Activated CD8-positive, alpha-beta T cell treated with anti-CD3 and anti-CD28 coated beads for 36 hours (primary cell): ENCODE data around the gene SYNPR. TPM values are rescaled to one million over a fixed set of nuclear protein-coding genes. Genes with fewer than 3 reads are reported as not detected.

Source experiments
- ATAC-seq: fragments of 200-7000 bp; cut with Tn5 transposase; one replicate; pipeline ENCODE4 v1.10.0; 2021; ENCODE audit warnings: mild to moderate bottlenecking, moderate library complexity
- CTCF ChIA-PET: fragments of 350-600 bp; sonication (Branson Sonifier 250); formaldehyde crosslinking; loops from one replicate; lab custom pipeline; 2021; ENCODE audit warnings: antibody characterized with exemption; lab: Charles Lee
- POLR2A ChIA-PET: fragments of 350-600 bp; sonication (Branson Sonifier 250); formaldehyde crosslinking; loops from one replicate; lab custom pipeline; 2021; ENCODE audit warnings: antibody characterized with exemption; lab: Charles Lee
- DNase-seq: peaks from one replicate; pipeline ENCODE4 v3.0.0-alpha.2; 2020
- H3K27ac Mint-ChIP-seq: one replicate; pipeline ENCODE4 v1.8.0; 2021; ENCODE audit warnings: mild to moderate bottlenecking, mixed read lengths
- H3K27me3 Mint-ChIP-seq: one replicate; pipeline ENCODE4 v1.8.0; 2021; ENCODE audit warnings: mixed read lengths
- H3K36me3 Mint-ChIP-seq: one replicate; pipeline ENCODE4 v1.8.0; 2021; ENCODE audit warnings: low read depth, mixed read lengths
- H3K4me1 Mint-ChIP-seq: one replicate; pipeline ENCODE4 v1.8.0; 2021; ENCODE audit warnings: low read depth, mixed read lengths
- H3K4me3 Mint-ChIP-seq: one replicate; pipeline ENCODE4 v1.8.0; 2021; ENCODE audit warnings: mild to moderate bottlenecking, moderate library complexity, mixed read lengths
- H3K9me3 Mint-ChIP-seq: one replicate; pipeline ENCODE4 v1.8.0; 2021; ENCODE audit warnings: mixed read lengths
- intact Hi-C: fragments of 100-400 bp; cut with micrococcal nuclease; formaldehyde crosslinking; loops from one replicate; pipeline ENCODE4 v1.10.0; 2022
- total RNA-seq, 2 experiments: library from RNA; stranded (reverse); gene quantifications; one replicate each; pipeline ENCODE4 v1.2.3, GENCODE V29; 2021
- TF ChIP-seq, protein P1 (sequence below): fragments of 200-600 bp; IDR thresholded peaks from one replicate; pipeline ENCODE4 v1.8.0; 2022; ENCODE audit warnings: antibody characterized with exemption, mild to moderate bottlenecking

SYNPR gene
- total RNA-seq, 2 experiments from 2014 or later: not detected

DNA sequence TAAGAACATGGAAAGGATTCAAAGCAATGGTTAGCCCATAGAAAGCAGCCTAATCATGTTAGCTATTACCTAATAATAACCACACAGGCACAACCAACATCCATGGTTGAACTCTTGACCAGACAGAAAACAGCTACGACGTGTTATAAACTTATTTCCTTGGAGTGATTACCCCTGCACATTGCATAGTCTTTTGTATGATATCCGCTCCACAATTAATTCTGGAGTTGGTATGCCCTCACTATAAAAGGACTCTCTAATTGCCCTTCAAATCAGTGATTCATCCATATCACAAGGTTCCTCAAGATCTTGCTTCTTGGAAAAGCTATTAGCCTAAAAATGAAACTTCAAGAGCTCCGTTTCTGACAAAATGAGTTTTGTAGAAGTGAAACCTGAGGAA is 117.9 kb downstream of the SYNPR start:
- POLR2A ChIA-PET: no interaction called here
- CTCF ChIA-PET: no interaction called here

DNA sequence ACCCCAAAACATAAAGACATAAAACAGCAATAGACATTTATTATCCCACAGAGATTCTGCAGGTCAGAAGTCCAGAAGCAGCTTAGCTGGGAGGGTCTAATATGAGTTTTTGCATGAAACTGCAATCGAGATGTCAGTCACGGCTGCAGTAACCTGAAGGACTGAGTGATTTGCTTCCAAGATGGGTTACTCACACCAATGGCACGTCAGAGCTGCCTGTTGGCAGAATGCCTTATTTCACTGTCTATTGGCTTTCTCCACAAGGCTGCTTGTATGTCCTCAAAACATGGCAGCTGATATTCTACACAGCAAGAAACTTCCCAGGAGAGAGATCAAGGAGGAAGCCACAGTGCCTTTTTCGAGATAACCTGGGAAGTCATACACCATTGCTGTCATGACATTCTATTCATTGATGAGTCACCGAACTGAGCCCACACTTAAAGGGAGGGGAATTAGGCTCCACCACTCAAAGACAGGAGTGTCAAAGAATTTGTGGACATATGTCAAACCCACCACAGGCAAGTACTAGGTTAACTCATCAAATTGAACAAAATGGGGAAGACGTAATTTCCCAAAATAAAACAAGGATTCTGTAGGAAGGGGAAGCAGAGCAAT is 122.2 kb downstream of the SYNPR start:
- POLR2A ChIA-PET: no interaction called here
- no peak for DNase-seq
- TF ChIP-seq, protein P1, sequence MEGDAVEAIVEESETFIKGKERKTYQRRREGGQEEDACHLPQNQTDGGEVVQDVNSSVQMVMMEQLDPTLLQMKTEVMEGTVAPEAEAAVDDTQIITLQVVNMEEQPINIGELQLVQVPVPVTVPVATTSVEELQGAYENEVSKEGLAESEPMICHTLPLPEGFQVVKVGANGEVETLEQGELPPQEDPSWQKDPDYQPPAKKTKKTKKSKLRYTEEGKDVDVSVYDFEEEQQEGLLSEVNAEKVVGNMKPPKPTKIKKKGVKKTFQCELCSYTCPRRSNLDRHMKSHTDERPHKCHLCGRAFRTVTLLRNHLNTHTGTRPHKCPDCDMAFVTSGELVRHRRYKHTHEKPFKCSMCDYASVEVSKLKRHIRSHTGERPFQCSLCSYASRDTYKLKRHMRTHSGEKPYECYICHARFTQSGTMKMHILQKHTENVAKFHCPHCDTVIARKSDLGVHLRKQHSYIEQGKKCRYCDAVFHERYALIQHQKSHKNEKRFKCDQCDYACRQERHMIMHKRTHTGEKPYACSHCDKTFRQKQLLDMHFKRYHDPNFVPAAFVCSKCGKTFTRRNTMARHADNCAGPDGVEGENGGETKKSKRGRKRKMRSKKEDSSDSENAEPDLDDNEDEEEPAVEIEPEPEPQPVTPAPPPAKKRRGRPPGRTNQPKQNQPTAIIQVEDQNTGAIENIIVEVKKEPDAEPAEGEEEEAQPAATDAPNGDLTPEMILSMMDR: no peak
- Mint-ChIP-seq H3K9me3 (no peaks in the 10 kb centered on the region), H3K27ac (no peak overlapping the region), H3K4me1 (no peaks in the 10 kb centered on the region), H3K4me3 (no peak overlapping the region), H3K36me3 (no peaks in the 10 kb centered on the region), H3K27me3 (no peaks in the 10 kb centered on the region)
- CTCF ChIA-PET: no interaction called here
- no peak for ATAC-seq
- intact Hi-C loops: no loop called here

More for the DNA sequence above, 117.9 kb downstream of the SYNPR start:
- Mint-ChIP-seq H3K27ac (no peak overlapping the region), H3K4me3 (no peak overlapping the region), H3K9me3 (no peaks in the 10 kb centered on the region), H3K36me3 (no peaks in the 10 kb centered on the region), H3K27me3 (no peaks in the 10 kb centered on the region), H3K4me1 (no peaks in the 10 kb centered on the region)
- ATAC-seq (no peak), DNase-seq (no peak)
- intact Hi-C loops: no loop called here
- TF ChIP-seq, protein P1: no peak

DNA sequence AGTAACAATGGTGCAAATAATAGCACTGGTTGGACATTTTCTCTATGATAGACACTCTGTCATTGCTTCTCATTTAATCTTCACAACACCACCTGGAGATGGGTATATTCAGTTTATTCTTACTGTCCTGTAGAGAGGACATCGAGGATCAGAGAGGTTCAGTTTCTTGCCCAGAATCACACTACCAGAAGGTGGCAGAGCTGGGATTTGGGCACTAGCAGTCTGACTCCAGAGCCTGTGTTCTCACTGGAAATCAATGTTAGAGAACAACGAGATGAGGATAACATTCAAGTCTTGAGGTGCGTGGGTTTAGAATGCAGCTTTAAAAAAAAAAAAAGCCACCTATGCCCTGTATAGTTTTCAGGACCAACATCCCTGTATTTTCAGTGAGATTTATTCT is 127.8 kb downstream of the SYNPR start:
- no peaks in the 10 kb centered on the region for H3K36me3 Mint-ChIP-seq
- POLR2A ChIA-PET: no interaction called here
- no peaks in the 10 kb centered on the region for H3K9me3 Mint-ChIP-seq
- intact Hi-C loops: no loop called here
- CTCF ChIA-PET: no interaction called here
- no peak overlapping the region for H3K27ac Mint-ChIP-seq
- DNase-seq (no peak), ATAC-seq (no peak)
- TF ChIP-seq, protein P1: no peak
- no peak overlapping the region for H3K4me3 Mint-ChIP-seq
- H3K4me1 Mint-ChIP-seq: no peaks in the 10 kb centered on the region
- H3K27me3 Mint-ChIP-seq: no peaks in the 10 kb centered on the region

DNA sequence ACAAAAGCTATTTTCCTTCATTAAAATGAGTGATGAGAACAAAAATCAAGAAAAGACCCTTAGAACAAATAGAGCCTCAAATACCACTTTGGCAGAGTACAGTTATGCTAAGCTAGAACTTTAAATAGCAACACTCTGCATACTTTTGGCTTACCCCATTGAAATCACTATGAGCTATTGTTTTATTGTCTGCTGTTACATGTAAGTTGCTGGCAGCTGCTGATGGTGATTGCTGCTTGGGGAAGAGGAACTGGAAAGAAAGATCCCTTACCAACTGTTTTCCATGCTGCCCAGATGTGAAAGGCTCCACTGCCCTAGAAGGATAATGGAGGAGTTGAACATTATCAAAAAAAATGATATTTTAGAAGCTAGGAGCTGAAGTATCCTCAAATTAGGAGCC is 135.4 kb downstream of the SYNPR start:
- H3K4me1 Mint-ChIP-seq: no peaks in the 10 kb centered on the region
- intact Hi-C loops: no loop called here
- H3K36me3 Mint-ChIP-seq: no peaks in the 10 kb centered on the region
- TF ChIP-seq, protein P1: no peak
- H3K27me3 Mint-ChIP-seq: no peaks in the 10 kb centered on the region
- ChIA-PET POLR2A (no interaction called here), CTCF (interaction anchor here (1.0 to 1.6 kb wide), 2 partner anchors 10 to 62 kb away, joined by 3 to 4 read pairs; no protein-coding TSS in a partner anchor)
- H3K27ac Mint-ChIP-seq: no peak overlapping the region
- no peaks in the 10 kb centered on the region for H3K9me3 Mint-ChIP-seq
- ATAC-seq (no peak), DNase-seq (no peak)
- no peak overlapping the region for H3K4me3 Mint-ChIP-seq

DNA sequence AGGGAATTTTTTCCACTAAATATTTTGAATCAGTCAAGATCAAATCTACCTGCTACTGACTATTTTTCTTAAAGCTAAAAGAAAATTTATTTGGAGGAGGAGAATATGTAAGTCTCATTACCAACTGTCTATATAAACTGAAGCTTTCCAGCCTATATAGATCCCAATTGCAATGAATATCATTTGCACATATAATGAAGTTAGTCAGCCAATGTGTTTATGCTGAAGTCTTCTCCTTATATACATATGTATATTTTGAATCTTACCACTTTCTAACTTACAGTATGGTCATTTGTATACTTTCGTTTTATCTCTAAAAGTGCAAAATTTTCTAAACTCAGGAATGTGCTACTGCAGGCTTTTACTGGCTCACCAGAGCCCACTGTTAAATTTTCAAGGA is 136.5 kb downstream of the SYNPR start:
- TF ChIP-seq, protein P1: no peak
- CTCF ChIA-PET: no interaction called here
- Mint-ChIP-seq H3K27ac (no peak overlapping the region), H3K36me3 (no peaks in the 10 kb centered on the region), H3K4me3 (no peak overlapping the region), H3K27me3 (no peaks in the 10 kb centered on the region), H3K4me1 (no peaks in the 10 kb centered on the region), H3K9me3 (no peaks in the 10 kb centered on the region)
- POLR2A ChIA-PET: interaction anchor here (0.7 kb wide), 1 partner anchor 10 kb away, joined by 3 read pairs; no protein-coding TSS in a partner anchor
- ATAC-seq (no peak), DNase-seq (no peak)
- intact Hi-C loops: no loop called here
